GM18502 (cell line): ENCODE results near the gene SIGLEC8.
"Not testable (repeated sequence)": the region's sequence is repeated elsewhere in the genome, so short reads cannot be mapped to it uniquely, and the experiment has no call there.

ENCODE experiments used
- ATAC-seq: cut with Tn5 transposase; IDR thresholded peaks from one replicate; pipeline ENCODE4 v1.9.1; 2021; ENCODE audit warnings: mild to moderate bottlenecking; ENCODE audit not compliant: unreplicated experiment, poor library complexity

The SIGLEC8 gene

GRCh38 chr19:51448411-51449016 is 9.7 kb downstream of the SIGLEC8 start:
- no peak for ATAC-seq

GRCh38 chr19:51448011-51448410 is 10.2 kb downstream of the SIGLEC8 start:
- ATAC-seq: no peak

GRCh38 chr19:51447510-51447909 is 10.7 kb downstream of the SIGLEC8 start:
- not testable (repeated sequence) for ATAC-seq

GRCh38 chr19:51441410-51442390 is 16.6 kb downstream of the SIGLEC8 start:
- ATAC-seq: peak; percentile 91

GRCh38 chr19:51440846-51441409 is 17.3 kb downstream of the SIGLEC8 start:
- peak; percentile 3 for ATAC-seq

GRCh38 chr19:51440052-51440451 is 18.2 kb downstream of the SIGLEC8 start:
- no peak for ATAC-seq

- no peak for ATAC-seq
These were observed 19.2 kb downstream of the SIGLEC8 start for GRCh38 chr19:51439021-51439465.

- no peak for ATAC-seq
These were observed 23.8 kb downstream of the SIGLEC8 start for GRCh38 chr19:51434456-51434855.

- no peak for ATAC-seq
These were observed 25.2 kb downstream of the SIGLEC8 start for GRCh38 chr19:51433043-51433442.

GRCh38 chr19:51431124-51431523 is 27.1 kb downstream of the SIGLEC8 start:
- ATAC-seq: no peak

- ATAC-seq: no peak
These were observed 28.0 kb downstream of the SIGLEC8 start for GRCh38 chr19:51430221-51430620.

GRCh38 chr19:51427201-51427600 is 31.1 kb downstream of the SIGLEC8 start:
- ATAC-seq: no peak

- ATAC-seq: no peak
These were observed 36.2 kb downstream of the SIGLEC8 start for GRCh38 chr19:51422053-51422448.

GRCh38 chr19:51421229-51422052 is 36.8 kb downstream of the SIGLEC8 start:
- no peak for ATAC-seq

GRCh38 chr19:51420511-51420910 is 37.7 kb downstream of the SIGLEC8 start:
- ATAC-seq: not testable (repeated sequence)

- no peak for ATAC-seq
These were observed 39.5 kb downstream of the SIGLEC8 start for GRCh38 chr19:51418707-51419106.

GRCh38 chr19:51417810-51418157 is 40.5 kb downstream of the SIGLEC8 start:
- ATAC-seq: peak; percentile 41

- peak; percentile 63 for ATAC-seq
These were observed 41.0 kb downstream of the SIGLEC8 start, which contains the start of gene SIGLEC10 for GRCh38 chr19:51417107-51417809. TSS of gene SIGLEC10 (minus strand) at chr19:51417642. CDS start at chr19:51417581, 61 bp downstream.

- not testable (repeated sequence) for ATAC-seq
These were observed 41.8 kb downstream of the SIGLEC8 start for GRCh38 chr19:51416422-51416821.

- no peak for ATAC-seq
These were observed 43.1 kb downstream of the SIGLEC8 start for GRCh38 chr19:51415187-51415586.
